HEK293 (cell line): ENCODE measurements around the gene ZMYND12.

ENCODE experiments used
- EGR2 ChIP-seq: fragments of 450-650 bp; formaldehyde crosslinking; IDR thresholded peaks from 2 replicates; pipeline ENCODE4 v1.5.1; 2016; ENCODE audit warnings: low read depth, missing biosample characterization, missing genetic modification characterization
- ELK4 ChIP-seq: IDR thresholded peaks from 2 replicates; pipeline ENCODE4 v1.6.1; 2011; ENCODE audit warnings: mild to moderate bottlenecking, low read depth, low read length, borderline replicate concordance
- GLIS2 ChIP-seq: fragments of 450-650 bp; formaldehyde crosslinking; IDR thresholded peaks from 2 replicates; pipeline ENCODE4 v1.5.1; 2016; ENCODE audit warnings: missing biosample characterization, missing genetic modification characterization
- KLF10 ChIP-seq: fragments of 450-650 bp; IDR thresholded peaks from 2 replicates; pipeline ENCODE4 v1.5.1; 2018; ENCODE audit warnings: missing biosample characterization, mild to moderate bottlenecking, missing genetic modification characterization
- KLF16 ChIP-seq: fragments of 450-650 bp; formaldehyde crosslinking; IDR thresholded peaks from 2 replicates; pipeline ENCODE4 v1.5.1; 2017; ENCODE audit warnings: missing biosample characterization, missing genetic modification characterization
- KLF7 ChIP-seq: fragments of 450-650 bp; formaldehyde crosslinking; IDR thresholded peaks from 2 replicates; pipeline ENCODE4 v1.5.1; 2016; ENCODE audit warnings: missing biosample characterization, missing genetic modification characterization, borderline replicate concordance
- KLF8 ChIP-seq: fragments of 450-650 bp; formaldehyde crosslinking; IDR thresholded peaks from 2 replicates; pipeline ENCODE4 v1.5.1; 2016; ENCODE audit warnings: missing biosample characterization, missing genetic modification characterization
- KLF9 ChIP-seq: fragments of 450-650 bp; formaldehyde crosslinking; IDR thresholded peaks from 2 replicates; pipeline ENCODE4 v1.5.1; 2016; ENCODE audit warnings: missing biosample characterization, missing genetic modification characterization, low read depth
- OVOL3 ChIP-seq: fragments of 450-650 bp; formaldehyde crosslinking; IDR thresholded peaks from 2 replicates; pipeline ENCODE4 v1.5.1; 2016; ENCODE audit warnings: missing biosample characterization, missing genetic modification characterization
- PRDM10 ChIP-seq: fragments of 450-650 bp; formaldehyde crosslinking; IDR thresholded peaks from 2 replicates; pipeline ENCODE4 v1.5.1; 2016; ENCODE audit warnings: missing biosample characterization, missing genetic modification characterization
- RBAK ChIP-seq: fragments of 450-650 bp; formaldehyde crosslinking; IDR thresholded peaks from 2 replicates; pipeline ENCODE4 v1.5.1; 2016; ENCODE audit warnings: missing biosample characterization, missing genetic modification characterization
- SP7 ChIP-seq: fragments of 450-650 bp; formaldehyde crosslinking; IDR thresholded peaks from 2 replicates; pipeline ENCODE4 v1.5.1; 2016; ENCODE audit warnings: missing biosample characterization, missing genetic modification characterization
- TCF7L2 ChIP-seq: IDR thresholded peaks from 2 replicates; pipeline ENCODE4 v1.6.1; 2011; ENCODE audit warnings: low read depth, mild to moderate bottlenecking, inconsistent platforms, low read length, moderate library complexity, borderline replicate concordance
- TRIM28 ChIP-seq: IDR thresholded peaks from 2 replicates; pipeline ENCODE4 v1.6.1; 2011; ENCODE audit warnings: low read length, control low read depth, borderline replicate concordance
- ZBTB44 ChIP-seq: fragments of 450-650 bp; IDR thresholded peaks from 2 replicates; pipeline ENCODE4 v1.5.1; 2018; ENCODE audit warnings: missing biosample characterization, mild to moderate bottlenecking, missing genetic modification characterization
- ZBTB6 ChIP-seq: fragments of 450-650 bp; formaldehyde crosslinking; IDR thresholded peaks from 2 replicates; pipeline ENCODE4 v1.5.1; 2017; ENCODE audit warnings: missing biosample characterization, missing genetic modification characterization
- ZBTB8A ChIP-seq: fragments of 450-650 bp; formaldehyde crosslinking; IDR thresholded peaks from 2 replicates; pipeline ENCODE4 v1.5.1; 2016; ENCODE audit warnings: missing biosample characterization, missing genetic modification characterization
- ZNF175 ChIP-seq: fragments of 450-650 bp; formaldehyde crosslinking; IDR thresholded peaks from 2 replicates; pipeline ENCODE4 v1.5.1; 2016; ENCODE audit warnings: missing biosample characterization, missing genetic modification characterization
- ZNF18 ChIP-seq: fragments of 450-650 bp; formaldehyde crosslinking; IDR thresholded peaks from 2 replicates; pipeline ENCODE4 v1.5.1; 2016; ENCODE audit warnings: missing biosample characterization, missing genetic modification characterization
- ZNF184 ChIP-seq: fragments of 450-650 bp; IDR thresholded peaks from 2 replicates; pipeline ENCODE4 v1.5.1; 2018; ENCODE audit warnings: missing biosample characterization, mild to moderate bottlenecking, missing genetic modification characterization
- ZNF211 ChIP-seq: fragments of 450-650 bp; formaldehyde crosslinking; IDR thresholded peaks from 2 replicates; pipeline ENCODE4 v1.5.1; 2016; ENCODE audit warnings: low read depth, missing biosample characterization, missing genetic modification characterization
- ZNF239 ChIP-seq: fragments of 450-650 bp; formaldehyde crosslinking; IDR thresholded peaks from 2 replicates; pipeline ENCODE4 v1.5.1; 2016; ENCODE audit warnings: missing biosample characterization, missing genetic modification characterization
- ZNF280C ChIP-seq: fragments of 450-650 bp; formaldehyde crosslinking; IDR thresholded peaks from 2 replicates; pipeline ENCODE4 v1.5.1; 2016; ENCODE audit warnings: missing biosample characterization, missing genetic modification characterization
- ZNF311 ChIP-seq: fragments of 450-650 bp; formaldehyde crosslinking; IDR thresholded peaks from 2 replicates; pipeline ENCODE4 v1.5.1; 2017; ENCODE audit warnings: missing biosample characterization, missing genetic modification characterization, borderline replicate concordance
- ZNF354C ChIP-seq: fragments of 450-650 bp; formaldehyde crosslinking; IDR thresholded peaks from 2 replicates; pipeline ENCODE4 v1.5.1; 2016; ENCODE audit warnings: missing biosample characterization, missing genetic modification characterization, low read depth, borderline replicate concordance
- ZNF423 ChIP-seq: fragments of 450-650 bp; formaldehyde crosslinking; IDR thresholded peaks from 2 replicates; pipeline ENCODE4 v1.5.1; 2016; ENCODE audit warnings: missing biosample characterization, missing genetic modification characterization
- ZNF544 ChIP-seq: fragments of 450-650 bp; formaldehyde crosslinking; IDR thresholded peaks from 2 replicates; pipeline ENCODE4 v1.5.0; 2017; ENCODE audit warnings: missing biosample characterization, missing genetic modification characterization
- ZNF777 ChIP-seq: fragments of 450-650 bp; formaldehyde crosslinking; IDR thresholded peaks from 2 replicates; pipeline ENCODE4 v1.5.1; 2017; ENCODE audit warnings: missing biosample characterization, missing genetic modification characterization, borderline replicate concordance
- ZNF785 ChIP-seq: fragments of 450-650 bp; formaldehyde crosslinking; IDR thresholded peaks from 2 replicates; pipeline ENCODE4 v1.5.1; 2016; ENCODE audit warnings: missing biosample characterization, missing genetic modification characterization
- ZSCAN16 ChIP-seq: fragments of 450-650 bp; formaldehyde crosslinking; IDR thresholded peaks from 2 replicates; pipeline ENCODE4 v1.5.1; 2016; ENCODE audit warnings: missing biosample characterization, missing genetic modification characterization

The ZMYND12 gene

GRCh38 chr1:42456754-42457089, 900 bp upstream of the ZMYND12 start (continued):
- no peak for TF ChIP-seq ZNF175
- no peak for TF ChIP-seq KLF8
- no peak; the same call in 1 of the 2 replicates for TF ChIP-seq OVOL3
- TF ChIP-seq ZNF280C, result no peak
- TF ChIP-seq ZNF18, result no peak
- no peak for TF ChIP-seq ZNF785 (tag by site-specific recombination)
- TF ChIP-seq ZNF544, result no peak
- no peak; the same call in none of the 2 replicates for TF ChIP-seq ZBTB8A (tag by site-specific recombination)
- no peak; the same call in 1 of the 2 replicates for TF ChIP-seq GLIS2 (tag by site-specific recombination)
- TF ChIP-seq PRDM10 (tag by site-specific recombination), result no peak
- TF ChIP-seq ZNF311 (tag by site-specific recombination), result no peak
- no peak; the same call in 1 of the 2 replicates for TF ChIP-seq KLF7
- TF ChIP-seq ELK4, result no peak; the same call in 1 of the 2 replicates
- TF ChIP-seq TRIM28, result 0 out of 2 replicates have a peak, but pooled peaks have one; percentile 51
- TF ChIP-seq EGR2 (tag by site-specific recombination), result no peak
- peak; percentile 90 for TF ChIP-seq ZBTB44 (tag by site-specific recombination)
- TF ChIP-seq ZNF211 (tag by site-specific recombination), result no peak
- no peak for TF ChIP-seq SP7 (tag by site-specific recombination)
- no peak for TF ChIP-seq KLF10 (tag by site-specific recombination)
- TF ChIP-seq ZSCAN16, result peak; percentile 77
- no peak for TF ChIP-seq RBAK (tag by site-specific recombination)
- no peak for TF ChIP-seq ZBTB6 (tag by site-specific recombination)
- no peak for TF ChIP-seq ZNF184 (tag by site-specific recombination)
- no peak for TF ChIP-seq ZNF777 (tag by site-specific recombination)
- TF ChIP-seq ZNF423, result no peak
- no peak for TF ChIP-seq ZNF354C (tag by site-specific recombination)
- TF ChIP-seq KLF9 (tag by site-specific recombination), result no peak
- no peak for TF ChIP-seq TCF7L2
- TF ChIP-seq ZNF239 (tag by site-specific recombination), result no peak
- no peak for TF ChIP-seq KLF16 (tag by site-specific recombination)
